GM10847 (cell line): Measurements from ENCODE around the gene HS3ST4.

Source experiments
- POLR2A ChIP-seq: IDR thresholded peaks from 2 replicates; pipeline ENCODE4 v1.6.1; 2011; ENCODE audit not compliant: insufficient read length; ENCODE audit errors: extremely low read depth

HS3ST4 gene

GRCh38 chr16:25771812-25772568 is 80.2 kb downstream of the HS3ST4 start:
- no peak for TF ChIP-seq POLR2A

- no peak for TF ChIP-seq POLR2A
These were observed 91.5 kb downstream of the HS3ST4 start for GRCh38 chr16:25783226-25783625.

- TF ChIP-seq POLR2A: no peak
These were observed 93.6 kb downstream of the HS3ST4 start for GRCh38 chr16:25785361-25785760.

- TF ChIP-seq POLR2A: no peak
These were observed 95.0 kb downstream of the HS3ST4 start for GRCh38 chr16:25786748-25787147.

GRCh38 chr16:25788637-25789036 is 96.9 kb downstream of the HS3ST4 start:
- TF ChIP-seq POLR2A: no peak

GRCh38 chr16:25796239-25796638 is 104.5 kb downstream of the HS3ST4 start:
- TF ChIP-seq POLR2A: no peak

- TF ChIP-seq POLR2A: no peak
These were observed 106.3 kb downstream of the HS3ST4 start for GRCh38 chr16:25798065-25798464.

- no peak for TF ChIP-seq POLR2A
These were observed 108.1 kb downstream of the HS3ST4 start for GRCh38 chr16:25799816-25800215.

GRCh38 chr16:25812215-25812614 is 120.5 kb downstream of the HS3ST4 start:
- TF ChIP-seq POLR2A: no peak

GRCh38 chr16:25817295-25817694 is 125.5 kb downstream of the HS3ST4 start:
- no peak for TF ChIP-seq POLR2A

- TF ChIP-seq POLR2A: no peak
These were observed 126.1 kb downstream of the HS3ST4 start for GRCh38 chr16:25817876-25818275.

GRCh38 chr16:25823891-25824290 is 132.1 kb downstream of the HS3ST4 start:
- no peak for TF ChIP-seq POLR2A

- no peak for TF ChIP-seq POLR2A
These were observed 135.9 kb downstream of the HS3ST4 start for GRCh38 chr16:25827709-25828108.

- TF ChIP-seq POLR2A: no peak
These were observed 136.8 kb downstream of the HS3ST4 start for GRCh38 chr16:25828510-25828909.

GRCh38 chr16:25832291-25832690 is 140.5 kb downstream of the HS3ST4 start:
- TF ChIP-seq POLR2A: no peak

GRCh38 chr16:25834101-25834500 is 142.3 kb downstream of the HS3ST4 start:
- TF ChIP-seq POLR2A: no peak

- TF ChIP-seq POLR2A: no peak
These were observed 143.4 kb downstream of the HS3ST4 start for GRCh38 chr16:25835126-25835525.
